T1000 (cell line): ENCODE measurements around the gene PTPRF.
A peak's percentile ranks its signal among the peaks of the same experiment; 100 is the strongest.
"Not testable (repeated sequence)": the region's sequence is repeated elsewhere in the genome, so short reads cannot be mapped to it uniquely, and the experiment has no call there.

Source experiments
- DNase-seq: peaks from one replicate; lab custom pipeline; 2025; ENCODE audit warnings: mixed read lengths; lab: John Stamatoyannopoulos, UW

The PTPRF gene

DNA sequence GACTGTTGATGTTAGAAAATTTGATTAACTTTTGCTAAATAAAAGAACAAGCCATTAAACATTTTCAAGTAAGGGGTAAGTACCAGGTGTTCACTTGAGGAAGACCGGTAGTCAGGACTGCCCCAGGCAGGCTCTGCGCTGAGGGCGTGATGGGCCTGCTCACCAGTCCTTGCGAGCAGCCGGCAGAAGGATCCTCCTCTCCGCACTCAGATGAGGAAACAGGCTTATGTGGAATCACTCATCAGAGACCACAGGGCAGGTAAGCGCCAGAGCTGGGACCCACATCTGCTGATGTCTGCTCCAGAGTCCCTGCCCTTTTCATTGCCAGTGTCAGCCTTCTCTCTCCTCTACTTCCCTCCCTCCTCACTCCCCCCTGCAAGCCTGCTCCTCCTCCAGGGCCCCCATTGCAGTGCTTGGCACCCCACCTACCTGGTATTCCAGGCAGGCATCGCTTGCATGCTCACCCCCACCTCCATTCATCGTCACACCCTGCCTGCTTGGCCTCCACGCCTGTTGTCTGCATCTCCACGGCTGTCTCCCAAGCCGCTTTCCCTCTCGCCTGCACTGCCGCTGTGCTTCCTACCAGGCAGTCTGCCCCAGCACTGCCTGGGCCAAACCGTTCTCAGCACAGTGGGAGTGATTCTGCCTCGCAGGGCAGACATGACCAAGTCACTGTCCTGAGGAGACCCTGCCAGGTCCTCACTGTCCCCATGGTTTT, 94.5 kb downstream of the PTPRF start:
- no peak for DNase-seq

DNA sequence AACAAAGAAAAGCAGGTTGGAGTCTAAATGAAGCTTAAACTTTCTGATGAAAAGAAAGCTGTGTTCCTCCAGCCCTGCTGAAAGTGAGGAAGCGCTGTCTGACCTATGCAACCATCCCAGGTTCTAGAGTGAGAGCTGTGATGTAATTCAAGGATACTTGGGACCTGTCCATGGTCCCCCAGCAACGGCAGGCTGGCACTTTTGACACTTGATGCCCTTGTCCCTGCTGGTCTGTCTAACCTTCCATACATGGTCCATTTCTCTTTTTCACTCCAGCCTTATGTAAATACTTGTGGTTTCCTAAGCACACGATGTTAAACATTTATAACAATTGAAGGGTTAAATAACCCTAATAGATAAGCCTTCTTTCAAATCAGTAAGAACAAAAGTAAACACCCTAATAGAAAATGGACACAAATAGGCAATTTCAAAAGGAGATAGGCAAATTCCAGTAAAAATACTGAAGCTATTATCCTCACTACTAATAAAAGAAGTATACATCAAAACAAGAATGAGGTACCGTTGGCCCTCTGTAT, 101.5 kb downstream of the PTPRF start:
- no peak for DNase-seq

DNA sequence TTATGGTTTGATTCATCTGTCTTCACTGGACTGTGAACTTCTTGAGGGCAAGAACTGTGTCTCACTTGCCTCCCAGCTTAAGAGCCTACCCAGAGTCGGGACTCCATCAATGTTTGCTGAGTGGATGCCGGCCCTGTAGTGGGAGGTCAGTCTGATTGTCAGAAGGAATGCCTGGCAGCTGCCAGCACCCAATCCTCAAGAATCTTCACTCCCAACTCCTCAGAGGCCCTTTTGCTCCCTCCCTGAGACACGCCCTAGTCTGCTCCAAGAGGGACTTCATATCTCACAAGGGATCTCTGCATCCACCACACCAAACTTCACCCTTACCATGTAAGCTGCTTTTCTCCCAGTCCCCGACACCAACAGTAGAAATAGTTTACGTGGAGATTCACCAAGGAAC, 104.0 kb downstream of the PTPRF start:
- DNase-seq = no peak

DNA sequence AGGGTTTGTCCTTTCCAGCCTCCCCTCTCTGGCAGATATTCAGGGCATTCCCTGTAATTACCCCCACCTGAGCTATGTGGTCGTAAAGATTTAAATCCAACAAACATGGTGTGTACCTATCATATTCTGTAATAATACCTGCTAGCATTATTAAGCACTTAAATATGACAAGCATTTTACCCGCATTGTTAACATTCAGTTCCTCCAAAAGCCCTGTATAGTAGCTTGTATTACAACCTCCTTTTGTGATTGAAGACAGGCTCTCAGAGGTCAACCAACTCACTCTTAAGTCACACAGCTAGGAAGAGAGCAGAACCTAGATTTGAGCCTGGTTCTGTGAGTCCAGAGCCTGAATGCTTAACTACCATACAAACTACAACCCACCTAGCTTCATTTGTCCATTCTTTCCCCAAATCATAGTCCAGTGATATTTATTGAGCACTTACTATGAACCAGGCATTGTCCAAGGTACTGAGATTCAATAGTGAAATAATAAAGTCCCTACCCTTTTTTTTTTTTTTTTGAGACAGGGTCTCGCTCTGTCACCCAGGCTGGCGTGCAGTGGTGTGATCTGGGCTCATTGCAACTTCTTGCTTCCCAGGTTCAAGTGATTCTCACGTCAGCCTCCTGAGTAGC, 105.4 kb downstream of the PTPRF start:
- DNase-seq = no peak

DNA sequence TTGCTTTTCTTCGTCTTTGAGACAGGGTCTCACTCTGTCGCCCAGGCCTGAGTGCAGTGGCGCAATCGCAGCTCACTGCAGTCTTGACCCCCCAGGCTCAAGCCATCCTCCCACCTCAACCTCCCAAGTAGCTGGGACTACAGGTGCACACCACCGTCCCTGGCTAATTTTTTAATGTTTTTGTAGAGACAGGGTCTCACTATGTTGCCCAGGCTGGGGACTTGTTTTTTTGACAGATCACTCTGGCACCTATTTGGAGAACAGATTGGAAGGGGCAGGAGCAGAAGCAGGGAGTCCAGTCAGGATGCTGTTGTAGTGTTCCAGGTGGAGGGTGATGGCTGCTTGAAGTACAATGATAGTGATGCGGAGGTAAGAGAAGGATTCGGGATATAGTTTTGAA, 106.6 kb downstream of the PTPRF start:
- no peak for DNase-seq

DNA sequence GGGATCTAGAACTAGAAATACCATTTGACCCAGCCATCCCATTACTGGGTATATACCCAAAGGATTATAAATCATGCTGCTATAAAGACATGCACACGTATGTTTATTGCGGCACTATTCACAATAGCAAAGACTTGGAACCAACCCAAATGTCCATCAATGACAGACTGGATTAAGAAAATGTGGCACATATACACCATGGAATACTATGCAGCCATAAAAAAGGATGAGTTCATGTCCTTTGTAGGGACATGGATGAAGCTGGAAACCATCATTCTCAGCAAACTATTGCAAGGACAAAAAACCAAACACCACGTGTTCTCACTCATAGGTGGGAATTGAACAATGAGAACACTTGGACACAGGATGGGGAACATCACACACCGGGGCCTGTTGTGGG, 107.7 kb downstream of the PTPRF start:
- DNase-seq = not testable (repeated sequence)

DNA sequence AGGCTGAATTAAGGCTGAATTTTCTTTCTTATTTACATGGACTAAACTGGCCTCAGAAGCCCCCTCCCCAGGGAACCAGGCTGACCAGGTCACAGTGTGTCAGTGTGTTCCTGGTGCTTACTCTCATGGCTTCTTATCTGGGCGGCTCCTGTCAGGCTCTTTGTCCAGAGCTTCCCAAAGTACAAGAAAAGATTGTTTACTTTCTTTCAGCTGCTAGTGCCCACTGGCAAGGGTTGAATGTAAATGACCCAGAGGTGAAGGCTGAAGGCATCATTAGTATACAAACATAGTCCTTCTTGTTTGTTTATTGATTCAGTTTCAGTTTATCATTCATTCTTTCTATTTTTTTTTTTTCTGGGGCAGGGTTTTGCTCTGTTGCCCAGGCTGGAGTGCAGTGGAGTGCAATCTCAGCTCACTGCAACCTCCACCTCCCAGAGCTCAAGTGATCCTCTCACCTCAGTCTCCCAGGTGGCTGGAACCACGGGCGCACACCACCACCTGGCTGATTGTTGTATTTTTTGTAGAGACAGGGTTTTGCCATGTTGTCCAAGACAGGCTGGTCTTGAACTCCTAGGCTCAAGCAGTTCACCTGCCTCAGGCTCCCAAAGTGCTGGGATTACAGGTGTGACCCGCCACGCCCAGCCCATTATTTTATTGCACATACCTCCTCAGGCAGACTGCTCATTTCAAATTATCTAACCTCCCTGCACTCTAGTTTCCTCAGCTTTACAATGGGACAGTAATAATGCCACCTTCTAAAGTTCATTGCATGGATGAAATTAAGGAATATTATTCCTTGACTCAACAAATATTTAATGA, 109.5 kb downstream of the PTPRF start:
- DNase-seq = no peak

DNA sequence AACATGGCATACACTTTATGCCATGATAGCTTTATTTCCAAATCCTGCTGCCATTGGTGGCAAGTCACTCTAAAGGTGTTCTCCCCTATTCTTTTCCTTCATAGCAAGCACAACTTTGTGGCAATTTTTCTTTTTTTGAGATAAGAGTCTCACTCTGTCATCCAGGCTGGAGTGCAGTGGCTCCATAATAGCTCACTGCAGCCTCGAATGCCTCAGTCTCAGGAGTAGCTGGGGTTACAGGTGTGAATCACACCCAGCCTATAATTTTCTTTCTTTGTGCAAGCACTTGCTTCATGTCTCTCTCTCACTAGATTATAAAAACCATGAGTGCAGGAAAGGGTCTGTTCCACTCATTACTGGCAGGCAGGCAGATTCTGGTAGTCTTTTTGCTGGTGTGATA, 113.9 kb downstream of the PTPRF start:
- DNase-seq = no peak

DNA sequence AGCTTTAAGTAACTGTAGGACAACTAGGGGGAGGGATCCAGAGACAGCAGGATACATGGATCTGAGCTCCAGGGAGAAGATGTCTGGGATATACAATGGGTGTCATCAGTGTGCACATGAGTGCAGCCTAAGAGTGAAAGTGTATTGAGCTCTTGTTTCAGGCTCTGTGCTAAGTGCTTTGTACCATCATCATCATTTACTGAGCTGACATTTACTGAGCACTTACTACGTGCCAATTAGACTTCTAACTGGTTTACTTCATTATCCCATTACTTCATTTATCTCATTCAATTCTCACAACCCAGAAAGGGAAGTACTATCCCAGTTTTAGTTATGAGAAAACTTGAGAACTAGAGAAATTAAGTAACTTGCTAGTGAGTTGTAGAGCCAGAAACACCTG, 114.8 kb downstream of the PTPRF start:
- DNase-seq = no peak

DNA sequence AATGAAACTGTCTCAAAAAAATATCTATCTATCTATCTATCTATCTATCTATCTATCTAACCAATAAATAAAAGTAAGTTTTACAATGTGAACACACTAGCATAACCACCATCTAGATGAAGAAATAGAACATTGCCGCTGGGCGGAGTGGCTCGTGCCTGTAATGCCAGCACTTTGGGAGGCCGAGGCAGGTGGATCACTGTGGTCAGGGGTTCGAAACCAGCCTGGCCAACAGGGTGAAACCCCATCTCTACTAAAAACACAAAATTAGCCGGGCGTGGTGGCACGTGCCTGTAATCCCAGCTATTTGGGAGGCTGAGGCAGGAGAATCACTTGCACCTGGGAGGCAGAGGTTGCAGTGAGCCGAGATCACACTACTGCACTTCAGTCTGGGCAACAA, 116.6 kb downstream of the PTPRF start:
- DNase-seq = not testable (repeated sequence)

DNA sequence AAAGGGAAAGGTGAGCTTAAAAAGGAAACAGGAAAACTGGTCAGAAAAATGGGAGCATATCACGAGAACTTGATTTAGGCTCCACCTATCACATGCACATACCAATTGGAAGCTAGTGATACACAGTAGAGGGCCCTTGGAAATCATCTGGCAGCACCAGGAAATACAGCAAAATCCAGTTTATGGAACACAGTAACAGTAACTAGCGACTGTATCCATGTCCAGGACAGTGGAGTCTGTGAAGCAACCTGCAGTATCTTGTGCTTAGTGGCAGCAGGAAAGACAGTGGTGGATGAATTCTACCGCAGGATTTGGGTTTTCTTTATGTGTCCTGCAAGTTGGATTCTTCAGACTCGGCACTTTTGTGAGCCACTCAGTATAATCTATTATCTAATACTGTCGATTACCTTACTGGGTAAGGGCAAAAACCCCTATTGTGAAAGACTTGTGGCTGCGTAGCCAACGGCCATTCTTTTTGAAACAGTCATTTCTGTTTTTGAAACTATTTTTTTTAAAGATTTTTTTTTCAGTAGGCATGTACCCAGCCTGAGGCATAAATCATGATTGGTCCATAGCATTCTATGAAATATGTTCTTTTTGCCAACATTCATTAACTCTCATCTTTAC, 117.7 kb downstream of the PTPRF start:
- DNase-seq = no peak

DNA sequence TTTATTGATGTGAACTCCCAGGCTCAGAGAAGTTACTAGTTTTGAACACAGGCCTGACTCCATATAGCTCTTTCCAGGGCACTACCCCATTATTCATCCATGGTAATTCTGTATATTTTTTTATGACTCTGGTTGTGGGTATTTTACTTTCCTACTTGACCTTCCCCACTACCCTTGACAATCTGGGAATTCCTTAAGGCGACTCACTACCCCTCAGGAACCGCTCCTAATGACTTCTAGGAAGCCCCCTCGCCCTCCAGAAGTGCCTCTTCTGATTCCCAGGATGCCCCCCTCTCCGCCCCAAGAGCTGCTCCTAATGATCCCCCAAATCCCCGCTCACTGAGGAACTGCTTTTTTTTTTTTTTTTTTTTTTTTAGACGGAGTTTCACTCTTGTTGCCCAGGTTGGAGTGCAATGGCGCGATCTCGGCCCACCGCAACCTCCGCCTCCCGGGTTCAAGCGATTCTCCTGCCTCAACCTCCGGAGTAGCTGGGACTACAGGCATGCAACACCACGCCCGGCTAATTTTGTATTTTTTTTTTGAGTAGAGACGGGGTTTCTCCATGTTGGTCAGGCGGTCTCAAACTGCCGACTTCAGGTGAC, 118.3 kb downstream of the PTPRF start:
- no peak for DNase-seq

DNA sequence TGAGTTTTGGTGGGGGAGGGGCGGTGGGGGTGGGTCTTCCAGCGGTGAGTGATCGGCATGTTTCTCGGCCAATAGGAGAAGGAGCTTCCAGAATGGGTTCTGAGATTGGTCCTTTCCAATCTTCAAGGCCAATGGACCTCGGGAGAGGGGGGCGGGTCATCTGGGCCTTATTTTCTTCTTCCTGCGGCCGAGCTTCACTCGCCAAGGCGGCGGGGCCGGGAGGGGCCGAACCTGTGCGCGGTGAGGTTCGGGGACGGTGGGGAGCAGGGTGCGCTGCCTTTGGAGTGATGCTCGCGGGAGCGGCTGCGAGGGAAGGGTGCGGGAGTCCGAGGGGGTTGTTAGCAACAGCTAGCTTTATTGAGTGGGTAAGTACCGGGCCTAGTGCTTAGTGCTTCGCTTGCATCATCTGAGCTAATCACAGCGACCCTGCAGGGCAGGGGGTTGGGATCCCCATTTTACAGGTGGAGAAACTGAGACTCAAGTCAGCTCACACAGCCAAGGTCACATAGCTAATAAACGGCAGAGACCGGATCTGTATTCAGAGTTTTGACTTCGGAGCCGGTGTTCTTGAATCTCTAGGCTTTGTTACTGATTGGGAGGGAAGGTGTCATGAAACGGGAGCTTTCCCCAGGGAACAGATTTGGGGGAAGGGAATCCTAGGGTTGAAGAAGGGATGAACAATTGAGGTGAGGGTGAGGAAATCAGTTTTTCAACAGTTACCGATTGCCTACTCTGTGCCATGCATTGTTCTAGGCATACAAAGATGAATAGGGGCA, 119.8 kb downstream of the PTPRF start:
- DNase-seq = peak; percentile 93

DNA sequence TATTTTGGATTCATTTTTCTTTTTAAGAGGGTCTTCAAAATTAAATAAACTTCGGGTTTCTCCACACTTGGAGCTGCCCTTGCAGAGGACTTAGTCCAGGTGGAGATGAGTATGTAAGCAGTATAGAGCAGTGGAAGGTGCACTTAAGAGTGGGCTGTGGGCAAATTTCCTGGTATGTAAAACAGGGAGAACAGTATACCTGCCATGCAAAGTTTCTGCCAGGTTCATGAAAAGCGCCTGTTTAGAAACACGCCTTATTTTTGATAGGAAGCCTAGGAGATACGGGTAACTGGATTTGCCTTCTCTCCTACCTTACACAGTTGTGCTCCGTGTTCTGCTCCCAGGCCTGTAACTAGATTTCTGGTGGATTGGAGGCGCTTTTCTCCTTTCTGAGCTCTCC, 120.5 kb downstream of the PTPRF start:
- no peak for DNase-seq

DNA sequence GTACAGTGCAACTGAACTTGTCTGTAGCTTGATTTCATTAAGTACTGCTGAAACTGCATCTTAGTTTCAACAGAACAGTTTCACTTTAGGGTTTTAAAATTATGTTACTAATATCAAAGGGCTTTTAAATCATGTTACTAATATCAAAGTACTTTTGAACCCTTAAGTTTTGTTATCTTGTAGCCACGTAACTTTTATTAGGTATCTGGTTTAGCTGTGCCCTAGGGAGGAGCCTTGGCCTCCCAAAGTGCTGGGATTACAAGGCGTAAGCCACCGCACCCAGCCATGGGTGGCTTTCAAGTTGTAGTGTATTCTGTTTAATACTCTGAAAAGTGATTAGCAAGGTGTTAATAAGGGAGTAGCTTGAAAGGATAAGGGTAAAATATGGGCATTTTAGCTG, 121.2 kb downstream of the PTPRF start:
- no peak for DNase-seq

DNA sequence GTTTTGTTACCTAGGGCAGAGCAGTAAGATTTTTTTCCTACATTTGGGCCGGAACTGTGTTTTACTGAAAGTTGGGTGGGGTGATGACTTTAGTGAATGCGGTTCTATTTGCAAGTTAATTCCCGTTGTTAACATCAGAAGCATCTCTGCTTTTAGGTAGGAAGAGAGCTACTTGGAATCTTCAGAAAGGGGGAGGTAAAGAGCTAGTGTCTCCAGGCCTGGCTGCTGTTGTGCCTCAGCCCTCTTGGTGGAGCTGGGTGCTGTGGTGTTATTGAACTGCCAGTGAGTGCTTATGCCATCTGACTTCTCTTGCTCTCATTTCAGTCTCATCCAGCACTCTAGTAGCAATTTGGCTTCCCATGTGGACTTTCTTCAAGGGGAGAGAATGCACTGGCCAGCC, 122.7 kb downstream of the PTPRF start:
- no peak for DNase-seq

DNA sequence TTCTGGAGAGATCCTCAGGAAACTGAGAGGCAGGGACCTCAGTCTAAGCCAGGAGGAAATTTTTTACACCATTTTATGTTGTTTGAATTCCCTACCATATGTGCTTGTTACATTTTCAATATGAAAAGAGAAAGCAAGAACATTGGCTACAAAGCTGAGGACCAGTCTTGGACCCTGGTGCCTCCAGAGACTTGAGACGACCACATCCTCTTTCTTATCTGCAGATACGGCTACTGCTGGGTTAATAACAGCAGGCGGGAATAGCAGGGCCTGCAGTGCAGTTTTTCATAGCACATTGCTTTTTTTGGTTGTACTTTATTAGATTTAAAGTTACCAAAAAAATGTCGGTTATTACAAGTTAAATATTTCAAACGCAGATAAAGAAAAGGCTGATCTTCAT, 123.2 kb downstream of the PTPRF start:
- DNase-seq = no peak

DNA sequence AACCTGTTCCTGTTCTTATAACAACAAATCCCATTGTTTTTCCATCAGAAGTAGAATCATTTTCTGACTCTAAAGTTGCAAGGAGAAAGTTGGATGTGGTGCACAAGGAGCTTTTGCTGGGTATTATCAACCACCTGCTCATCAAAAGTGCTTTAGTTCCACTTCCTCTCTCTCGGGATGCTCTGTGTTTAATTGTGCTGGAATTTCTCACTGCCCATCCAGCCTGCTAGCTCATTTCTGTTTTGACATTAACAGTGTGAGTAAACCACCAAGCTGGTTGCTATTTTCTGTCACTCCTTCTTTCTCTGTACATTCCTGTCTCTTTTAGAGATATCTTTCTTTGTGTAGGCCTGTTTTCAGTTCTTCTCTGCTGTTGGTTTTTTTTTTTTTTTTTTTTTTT, 125.3 kb downstream of the PTPRF start:
- DNase-seq = no peak

DNA sequence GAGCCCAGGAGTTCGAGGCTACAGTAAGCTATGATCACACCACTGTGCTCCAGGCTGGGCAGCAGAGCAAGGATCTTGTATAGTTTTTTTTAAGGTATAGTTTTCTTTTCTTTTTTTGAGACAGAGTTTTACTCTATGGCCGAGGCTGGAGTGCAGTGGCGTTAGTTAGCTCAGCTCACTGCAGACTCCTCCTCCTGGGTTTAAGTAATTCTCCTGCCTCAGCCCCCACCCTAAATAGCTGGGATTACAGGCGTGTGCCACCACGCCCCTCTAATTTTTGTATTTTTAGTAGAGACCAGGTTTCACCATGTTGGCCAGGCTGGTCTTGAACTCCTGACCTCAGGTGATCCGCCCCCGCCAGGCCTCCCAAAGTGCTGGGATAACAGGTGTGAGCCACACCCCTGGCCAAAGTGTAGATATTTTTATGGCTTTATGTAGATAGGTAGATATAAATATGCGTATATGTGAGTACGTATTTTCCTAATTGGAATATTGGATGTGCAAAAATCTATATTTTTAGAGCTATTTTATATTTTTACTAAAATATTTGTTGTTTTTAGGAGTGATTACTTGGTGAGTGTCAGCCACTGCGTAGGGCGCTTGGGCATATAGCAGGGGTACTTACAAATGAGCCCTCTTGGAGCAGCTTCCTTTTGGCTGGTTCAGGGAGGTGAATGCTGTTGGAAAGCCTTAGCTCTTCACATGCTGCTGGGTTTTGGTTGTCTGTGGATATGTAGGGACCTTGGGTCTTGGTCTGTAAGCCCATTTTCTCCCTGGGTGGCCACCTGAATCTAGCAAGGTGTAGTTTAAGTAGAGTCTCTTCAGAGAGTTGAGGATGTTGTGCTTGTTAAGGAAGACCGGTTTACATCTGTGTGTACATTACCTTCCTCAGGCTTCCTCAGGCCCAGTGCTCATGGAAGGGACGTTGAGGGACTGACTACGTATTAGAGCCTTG, 128.8 kb downstream of the PTPRF start:
- DNase-seq = no peak

DNA sequence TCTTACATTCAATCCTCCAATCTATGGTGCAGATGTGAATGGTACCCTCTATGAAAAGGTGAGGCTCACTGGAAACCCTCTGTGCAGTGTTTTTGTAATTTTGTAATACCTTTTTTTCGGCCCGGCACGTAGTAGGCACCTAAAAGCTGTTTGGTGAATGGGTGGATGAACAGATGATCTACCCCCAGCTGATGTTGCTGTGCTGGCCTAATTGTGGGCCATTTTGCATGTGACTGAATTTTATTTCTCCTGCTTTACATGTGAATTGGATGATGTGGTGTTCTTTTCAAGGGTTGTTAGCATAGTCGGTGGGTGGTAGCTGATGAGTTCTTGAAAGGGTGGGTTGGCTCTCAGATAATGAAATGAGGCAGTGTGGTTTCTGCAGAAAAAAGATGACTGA, 129.7 kb downstream of the PTPRF start:
- no peak for DNase-seq
